Vagina (tissue), 2 donors: ENCODE results near the gene FIZ1. TPM values are rescaled to one million over a fixed set of nuclear protein-coding genes. Genes with fewer than 3 reads are reported as not detected.

Source experiments
- DNase-seq, 2 donors: peaks; one replicate each; pipeline ENCODE4 v3.0.0-alpha.2; 2017; ENCODE audit errors: extremely low spot score in 2 of 2
- H3K27ac ChIP-seq: fragments of 200-600 bp; sonication (generic); one replicate; pipeline ENCODE4 v1.5.1; 2019
- H3K27me3 ChIP-seq: fragments of 200-600 bp; sonication (generic); one replicate; pipeline ENCODE4 v1.5.1; 2019
- H3K36me3 ChIP-seq, 2 donors: fragments of 200-600 bp; sonication (generic); one replicate each; pipeline ENCODE4 v1.5.1; 2017 to 2019
- H3K4me1 ChIP-seq: fragments of 200-600 bp; sonication (generic); one replicate; pipeline ENCODE4 v1.5.1; 2019
- H3K4me3 ChIP-seq, 2 donors: fragments of 200-600 bp; sonication (generic); 1 replicate in 1 of 2; 2 replicates in 1 of 2; pipeline ENCODE4 v1.5.1; 2016 to 2019
- H3K9me3 ChIP-seq: fragments of 200-600 bp; sonication (generic); one replicate; pipeline ENCODE4 v1.5.1; 2019
- POLR2A ChIP-seq, 2 donors: fragments of 450-650 bp; IDR thresholded peaks; one replicate each; pipeline ENCODE4 v1.6.1; 2017; ENCODE audit warnings: antibody characterized with exemption in 2 of 2, mild to moderate bottlenecking in 2 of 2, moderate library complexity in 2 of 2
- POLR2AphosphoS5 ChIP-seq, 2 donors: sonication (generic); formaldehyde crosslinking; IDR thresholded peaks; one replicate each; pipeline ENCODE4 v1.9.0; 2017; ENCODE audit warnings: antibody characterized with exemption in 2 of 2, mild to moderate bottlenecking in 2 of 2, low read depth in 1 of 2; ENCODE audit not compliant: insufficient read depth in 1 of 2
- intact Hi-C: fragments of 100-400 bp; cut with DNase I; formaldehyde crosslinking; loops from one replicate; pipeline ENCODE4 v1.15.1; 2023
- total RNA-seq: library from RNA; depleted of rRNA; stranded (reverse); fragments of >200 nt; gene quantifications from one replicate; pipeline ENCODE4 v1.2.3, GENCODE V29; 2016
- TF ChIP-seq, protein P1 (sequence below), 3 experiments: fragments of 450-650 bp in 2 of 3; fragments of 200-600 bp in 1 of 3; sonication (generic) in 1 of 3; IDR thresholded peaks; one replicate each; pipeline ENCODE4 v1.5.1; 2017 to 2019; ENCODE audit warnings: antibody characterized with exemption in 3 of 3, mild to moderate bottlenecking in 2 of 3, moderate library complexity in 2 of 3

FIZ1 gene
- total RNA-seq, 1 donor from 2014 or later = 5.4 TPM

- Histone ChIP-seq H3K4me3 (no peak overlapping the region), H3K27me3 (no peaks in the 10 kb centered on the region), H3K27ac (no peak overlapping the region), H3K4me1 (peaks cover 17% of the 10 kb centered on the region), H3K36me3 (peaks cover 0 to 19% of the 10 kb centered on the region in 2 donors), H3K9me3 (no peaks in the 10 kb centered on the region)
- no peak for DNase-seq
- intact Hi-C loops = no loop called here
- TF ChIP-seq, protein P1, sequence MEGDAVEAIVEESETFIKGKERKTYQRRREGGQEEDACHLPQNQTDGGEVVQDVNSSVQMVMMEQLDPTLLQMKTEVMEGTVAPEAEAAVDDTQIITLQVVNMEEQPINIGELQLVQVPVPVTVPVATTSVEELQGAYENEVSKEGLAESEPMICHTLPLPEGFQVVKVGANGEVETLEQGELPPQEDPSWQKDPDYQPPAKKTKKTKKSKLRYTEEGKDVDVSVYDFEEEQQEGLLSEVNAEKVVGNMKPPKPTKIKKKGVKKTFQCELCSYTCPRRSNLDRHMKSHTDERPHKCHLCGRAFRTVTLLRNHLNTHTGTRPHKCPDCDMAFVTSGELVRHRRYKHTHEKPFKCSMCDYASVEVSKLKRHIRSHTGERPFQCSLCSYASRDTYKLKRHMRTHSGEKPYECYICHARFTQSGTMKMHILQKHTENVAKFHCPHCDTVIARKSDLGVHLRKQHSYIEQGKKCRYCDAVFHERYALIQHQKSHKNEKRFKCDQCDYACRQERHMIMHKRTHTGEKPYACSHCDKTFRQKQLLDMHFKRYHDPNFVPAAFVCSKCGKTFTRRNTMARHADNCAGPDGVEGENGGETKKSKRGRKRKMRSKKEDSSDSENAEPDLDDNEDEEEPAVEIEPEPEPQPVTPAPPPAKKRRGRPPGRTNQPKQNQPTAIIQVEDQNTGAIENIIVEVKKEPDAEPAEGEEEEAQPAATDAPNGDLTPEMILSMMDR (IDR thresholded peaks at IDR 0.05) = no peak
- no peak for TF ChIP-seq POLR2A (IDR thresholded peaks at IDR 0.05)
- TF ChIP-seq POLR2AphosphoS5 (IDR thresholded peaks at IDR 0.05; ENCODE audit: insufficient read depth in 1 of 2, low read depth in 1 of 2) = no peak
Measured at GRCh38 chr19:55611983-55612645, 12.8 kb upstream of the FIZ1 start.

DNA sequence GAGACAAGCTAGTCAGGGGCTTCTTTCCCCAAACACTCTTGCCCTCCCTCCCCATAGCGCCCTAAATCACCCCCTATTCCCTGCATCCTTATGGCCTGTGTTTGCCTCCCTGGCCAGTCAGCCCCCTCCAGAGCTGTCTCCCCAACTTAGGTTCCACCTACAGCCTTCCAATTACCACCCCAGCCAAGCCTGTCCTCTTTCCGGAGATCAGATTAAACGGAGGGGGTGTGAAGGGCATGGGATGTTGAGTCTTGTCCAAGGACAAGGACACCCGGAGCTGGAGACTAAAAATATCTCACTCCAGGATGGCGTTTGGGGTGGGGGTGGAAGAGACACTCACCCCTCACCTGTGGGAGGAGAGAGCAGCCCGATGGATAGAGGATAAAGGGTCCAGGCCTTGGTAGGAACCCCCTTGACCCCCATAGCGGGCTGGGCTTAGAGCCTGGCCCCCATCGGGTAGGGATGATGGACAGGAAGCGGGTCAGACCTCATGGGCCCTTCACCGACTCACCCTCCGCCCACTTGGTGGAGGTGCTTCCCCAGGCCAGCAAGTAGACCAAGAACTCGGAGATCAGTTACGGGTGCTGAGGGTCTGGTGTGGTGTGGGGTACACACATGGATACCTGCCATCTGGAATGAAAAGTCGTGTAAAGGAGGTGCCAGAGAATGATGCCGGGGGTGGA lies 12.1 kb upstream of the FIZ1 start:
- Histone ChIP-seq H3K27me3 (no peaks in the 10 kb centered on the region), H3K4me3 (no peak overlapping the region), H3K27ac (no peak overlapping the region), H3K9me3 (no peaks in the 10 kb centered on the region), H3K4me1 (peaks cover 23% of the 10 kb centered on the region), H3K36me3 (peaks cover 0 to 14% of the 10 kb centered on the region in 2 donors)
- TF ChIP-seq POLR2AphosphoS5 (IDR thresholded peaks at IDR 0.05; ENCODE audit: insufficient read depth in 1 of 2, low read depth in 1 of 2) = no peak
- no peak for TF ChIP-seq POLR2A (IDR thresholded peaks at IDR 0.05)
- TF ChIP-seq, protein P1 (IDR thresholded peaks at IDR 0.05) = no peak
- intact Hi-C loops = no loop called here
- DNase-seq = no peak

GRCh38 chr19:55609326-55609725 lies 10.0 kb upstream of the FIZ1 start:
- Histone ChIP-seq H3K4me1 (peaks cover 35% of the 10 kb centered on the region), H3K4me3 (no peak overlapping the region), H3K27ac (no peak overlapping the region), H3K27me3 (no peaks in the 10 kb centered on the region), H3K36me3 (no peaks in the 10 kb centered on the region), H3K9me3 (no peaks in the 10 kb centered on the region)
- TF ChIP-seq, protein P1 (IDR thresholded peaks at IDR 0.05) = no peak
- no peak for TF ChIP-seq POLR2AphosphoS5 (IDR thresholded peaks at IDR 0.05; ENCODE audit: insufficient read depth in 1 of 2, low read depth in 1 of 2)
- no peak for TF ChIP-seq POLR2A (IDR thresholded peaks at IDR 0.05)
- no peak for DNase-seq
- intact Hi-C loops = loop anchor here (10.0 kb wide), 1 partner anchor 205 kb away; the partner anchor contains the start of gene UBE2S

- intact Hi-C loops = loop anchor here (10.0 kb wide), 1 partner anchor 202 kb away; the partner anchor contains the start of gene UBE2S
- H3K27ac ChIP-seq = peak overlapping the region; percentile 91
- H3K4me1 ChIP-seq = peaks cover 38% of the 10 kb centered on the region
- DNase-seq = no peak
- no peaks in the 10 kb centered on the region for H3K27me3 ChIP-seq
- H3K4me3 ChIP-seq = peak overlapping the region; percentile 70 to 90
- H3K36me3 ChIP-seq = no peaks in the 10 kb centered on the region
- H3K9me3 ChIP-seq = no peaks in the 10 kb centered on the region
- TF ChIP-seq POLR2A (IDR thresholded peaks at IDR 0.05) (no peak), POLR2AphosphoS5 (IDR thresholded peaks at IDR 0.05; ENCODE audit: insufficient read depth in 1 of 2, low read depth in 1 of 2) (no peak)
- TF ChIP-seq, protein P1 (IDR thresholded peaks at IDR 0.05) = no peak
Measured at GRCh38 chr19:55606817-55607216, 7.5 kb upstream of the FIZ1 start.

GRCh38 chr19:55606471-55606787 lies 7.1 kb upstream of the FIZ1 start:
- H3K27me3 ChIP-seq = no peaks in the 10 kb centered on the region
- peaks cover 36% of the 10 kb centered on the region for H3K4me1 ChIP-seq
- TF ChIP-seq, protein P1 (IDR thresholded peaks at IDR 0.05) = no peak
- TF ChIP-seq POLR2A (IDR thresholded peaks at IDR 0.05) = no peak
- no peak for TF ChIP-seq POLR2AphosphoS5 (IDR thresholded peaks at IDR 0.05; ENCODE audit: insufficient read depth in 1 of 2, low read depth in 1 of 2)
- H3K9me3 ChIP-seq = no peaks in the 10 kb centered on the region
- H3K4me3 ChIP-seq = peak overlapping the region; percentile 70 to 90
- H3K36me3 ChIP-seq = no peaks in the 10 kb centered on the region
- intact Hi-C loops = loop anchor here (10.0 kb wide), 1 partner anchor 202 kb away; the partner anchor contains the start of gene UBE2S
- H3K27ac ChIP-seq = peak overlapping the region; percentile 91
- no peak for DNase-seq
